ENCODE measurements around the gene CNTNAP2.

The CNTNAP2 gene

DNA sequence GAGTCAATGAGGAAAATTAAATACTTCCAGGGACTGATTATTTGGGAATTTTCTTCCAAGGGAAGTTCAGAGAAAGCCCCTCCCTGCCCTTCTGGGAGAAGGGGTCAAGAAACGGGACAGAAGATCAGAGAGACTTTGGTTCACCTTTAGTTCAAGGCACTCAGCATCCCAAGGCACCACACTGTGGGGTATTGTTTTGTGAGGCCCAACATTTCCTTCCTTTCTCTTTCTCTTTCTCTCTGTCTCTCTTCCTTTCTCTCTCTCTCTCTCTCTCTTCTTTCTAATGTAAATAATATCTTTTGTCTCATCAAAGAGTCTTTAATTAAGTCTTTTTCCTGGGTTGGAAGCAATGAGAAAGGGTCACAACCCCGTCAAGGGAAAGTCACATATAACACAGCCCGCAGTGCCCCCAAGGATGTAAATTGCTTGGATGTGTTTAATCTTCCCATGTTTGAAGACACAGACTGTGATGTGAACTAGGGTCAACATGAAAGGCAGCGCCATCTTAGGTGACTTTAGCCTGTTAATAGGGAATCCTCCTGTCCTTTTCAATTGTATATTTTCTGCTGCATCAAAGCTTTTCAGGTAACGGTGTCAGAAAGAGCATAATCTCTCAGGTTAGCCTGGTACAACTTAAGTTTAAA, 1490.7 kb downstream of the CNTNAP2 start:
- TF ChIP-seq, protein P1, sequence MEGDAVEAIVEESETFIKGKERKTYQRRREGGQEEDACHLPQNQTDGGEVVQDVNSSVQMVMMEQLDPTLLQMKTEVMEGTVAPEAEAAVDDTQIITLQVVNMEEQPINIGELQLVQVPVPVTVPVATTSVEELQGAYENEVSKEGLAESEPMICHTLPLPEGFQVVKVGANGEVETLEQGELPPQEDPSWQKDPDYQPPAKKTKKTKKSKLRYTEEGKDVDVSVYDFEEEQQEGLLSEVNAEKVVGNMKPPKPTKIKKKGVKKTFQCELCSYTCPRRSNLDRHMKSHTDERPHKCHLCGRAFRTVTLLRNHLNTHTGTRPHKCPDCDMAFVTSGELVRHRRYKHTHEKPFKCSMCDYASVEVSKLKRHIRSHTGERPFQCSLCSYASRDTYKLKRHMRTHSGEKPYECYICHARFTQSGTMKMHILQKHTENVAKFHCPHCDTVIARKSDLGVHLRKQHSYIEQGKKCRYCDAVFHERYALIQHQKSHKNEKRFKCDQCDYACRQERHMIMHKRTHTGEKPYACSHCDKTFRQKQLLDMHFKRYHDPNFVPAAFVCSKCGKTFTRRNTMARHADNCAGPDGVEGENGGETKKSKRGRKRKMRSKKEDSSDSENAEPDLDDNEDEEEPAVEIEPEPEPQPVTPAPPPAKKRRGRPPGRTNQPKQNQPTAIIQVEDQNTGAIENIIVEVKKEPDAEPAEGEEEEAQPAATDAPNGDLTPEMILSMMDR (conservative IDR thresholded peaks at IDR 0.05), result no peak
- H3K27ac ChIP-seq, result no peak overlapping the region

DNA sequence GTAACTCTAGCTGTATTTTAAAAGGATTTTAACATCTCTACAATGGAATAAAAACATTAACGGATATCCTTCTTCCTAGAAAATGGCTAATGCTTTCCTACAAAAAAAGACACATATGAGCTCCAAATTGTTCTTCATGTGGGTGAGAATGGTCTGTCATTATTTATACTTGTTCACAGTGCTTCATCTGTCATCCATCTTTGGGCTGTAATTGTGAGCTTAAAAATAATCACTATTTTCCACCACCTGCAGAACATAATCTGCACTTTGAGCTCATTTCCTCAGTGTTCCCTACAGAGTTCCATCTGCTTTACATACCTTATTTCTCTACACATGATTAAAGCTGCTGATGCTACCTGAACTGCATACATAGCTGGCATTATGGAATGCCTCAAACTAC, 1494.8 kb downstream of the CNTNAP2 start:
- no peak overlapping the region for H3K27ac ChIP-seq
- TF ChIP-seq, protein P1 (conservative IDR thresholded peaks at IDR 0.05), result no peak

DNA sequence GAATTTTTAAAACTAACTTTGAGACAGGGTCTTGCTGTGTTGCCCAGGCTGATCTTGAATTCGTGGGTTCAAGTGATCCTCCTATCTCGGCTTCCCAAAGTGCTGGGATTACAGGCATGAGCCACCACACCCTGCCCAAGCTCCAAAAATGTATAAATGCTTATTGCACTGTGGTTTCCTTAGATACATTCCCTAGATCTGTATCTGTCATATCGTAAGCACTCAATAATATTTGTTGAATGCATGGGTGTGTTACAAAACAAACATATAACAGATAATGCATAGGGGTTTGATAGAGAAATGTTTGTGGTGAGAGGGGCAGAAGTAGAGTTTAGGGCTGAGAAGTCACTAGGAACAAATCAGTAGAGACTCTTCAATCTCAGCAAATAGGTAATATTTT, 1518.7 kb downstream of the CNTNAP2 start:
- TF ChIP-seq, protein P1 (conservative IDR thresholded peaks at IDR 0.05), result no peak
- no peak overlapping the region for H3K27ac ChIP-seq

DNA sequence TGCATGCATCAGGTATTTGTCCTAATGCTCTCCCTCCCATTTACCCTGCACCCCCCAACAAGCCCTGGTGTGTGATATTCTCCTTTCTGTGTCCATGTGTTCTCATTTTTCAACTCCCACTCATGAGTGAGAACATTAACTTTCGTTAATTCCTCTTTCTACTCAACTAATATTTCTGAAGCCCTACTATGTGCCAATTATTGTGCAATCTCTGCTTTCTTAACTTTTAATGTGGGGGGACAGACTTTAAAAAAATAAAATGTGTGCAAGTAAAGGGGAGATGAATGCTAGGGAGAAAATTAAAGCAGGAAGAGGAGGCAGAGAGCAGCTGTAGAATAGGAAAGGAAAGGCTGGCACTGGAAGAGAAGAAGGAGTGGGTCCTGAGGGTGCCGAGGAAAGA, 1520.0 kb downstream of the CNTNAP2 start:
- TF ChIP-seq, protein P1 (conservative IDR thresholded peaks at IDR 0.05), result no peak
- H3K27ac ChIP-seq, result no peak overlapping the region

DNA sequence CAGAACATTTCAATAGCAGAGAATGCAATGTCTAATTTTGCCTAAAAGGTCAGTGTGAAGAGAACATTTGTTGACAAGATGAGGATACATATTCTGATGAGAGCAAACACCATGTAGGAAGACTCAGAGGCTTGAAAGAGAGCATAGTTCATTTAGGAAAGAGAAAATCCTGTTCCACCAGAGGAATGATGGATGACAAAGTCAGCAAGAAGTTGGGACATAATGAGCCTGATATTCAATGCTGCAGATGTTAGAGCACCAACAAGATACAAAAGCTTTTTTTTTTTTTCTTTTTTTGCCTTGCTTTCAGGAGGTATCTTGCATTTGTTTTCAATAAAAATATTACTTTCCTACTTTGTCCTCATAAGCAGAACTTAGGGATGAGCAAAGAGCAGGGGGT, 1522.0 kb downstream of the CNTNAP2 start:
- TF ChIP-seq, protein P1 (conservative IDR thresholded peaks at IDR 0.05), result no peak
- no peak overlapping the region for H3K27ac ChIP-seq

DNA sequence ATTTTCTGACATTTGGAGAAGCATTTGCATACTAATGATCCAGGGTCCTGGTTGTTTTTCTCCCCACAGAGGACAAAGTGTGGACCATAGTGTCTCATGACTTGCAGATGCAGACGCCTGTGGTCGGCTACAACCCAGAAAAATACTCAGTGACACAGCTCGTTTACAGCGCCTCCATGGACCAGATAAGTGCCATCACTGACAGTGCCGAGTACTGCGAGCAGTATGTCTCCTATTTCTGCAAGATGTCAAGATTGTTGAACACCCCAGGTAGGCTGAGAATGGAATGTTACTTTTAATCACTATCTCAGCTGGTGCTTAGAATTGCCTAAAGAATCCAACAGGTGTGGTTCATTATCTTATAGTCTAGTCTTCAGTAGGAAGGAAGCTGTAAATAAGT, 1522.4 kb downstream of the CNTNAP2 start:
- TF ChIP-seq, protein P1 (conservative IDR thresholded peaks at IDR 0.05), result no peak
- H3K27ac ChIP-seq, result no peak overlapping the region

DNA sequence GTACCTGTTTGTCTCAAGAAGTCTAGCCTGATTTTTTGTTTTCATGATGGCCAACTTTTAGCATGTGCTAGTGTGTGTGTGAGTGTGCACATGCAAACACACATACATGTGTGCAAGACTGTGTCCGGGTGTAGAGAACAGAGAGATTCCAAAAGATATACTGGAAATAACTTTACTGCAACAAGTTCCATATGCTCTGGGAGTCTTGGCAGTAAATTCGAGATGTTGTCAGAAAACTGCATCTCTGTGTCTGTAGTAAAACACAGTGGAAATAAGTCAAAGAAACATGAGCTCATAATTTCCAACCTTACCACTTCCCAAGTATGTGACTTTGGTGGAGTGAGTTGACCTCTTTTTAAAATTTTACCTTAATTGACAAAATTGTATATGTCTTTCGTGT, 1523.2 kb downstream of the CNTNAP2 start:
- TF ChIP-seq, protein P1 (conservative IDR thresholded peaks at IDR 0.05), result no peak
- no peak overlapping the region for H3K27ac ChIP-seq

Measured in VCaP (cell line).